ENCODE data around the gene HAUS8.

DNA sequence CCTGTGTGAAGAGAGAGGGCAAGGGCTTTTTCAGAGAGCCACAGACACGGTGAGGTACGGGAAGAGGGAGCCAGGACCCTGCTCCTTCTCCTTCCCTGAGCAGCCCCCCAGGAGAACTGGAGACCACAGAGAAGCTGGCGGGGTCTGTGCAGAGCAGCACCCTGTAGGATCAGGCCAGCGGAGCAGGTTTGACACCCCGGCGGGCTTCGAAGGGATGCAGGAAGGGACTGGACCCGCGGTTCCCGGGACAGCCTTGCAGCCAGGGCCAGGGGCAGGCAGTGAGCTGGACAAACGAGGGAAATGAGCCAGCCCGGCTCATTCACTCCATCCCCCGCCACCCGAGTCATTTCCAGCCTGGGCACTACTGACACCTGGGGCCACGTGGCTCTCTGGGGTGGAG, 70.9 kb downstream of the HAUS8 start:
- no peak for TF ChIP-seq EZH2 (optimal IDR thresholded peaks at IDR 0.05; ENCODE audit: low read depth, low read length)
- TF ChIP-seq, protein P1, sequence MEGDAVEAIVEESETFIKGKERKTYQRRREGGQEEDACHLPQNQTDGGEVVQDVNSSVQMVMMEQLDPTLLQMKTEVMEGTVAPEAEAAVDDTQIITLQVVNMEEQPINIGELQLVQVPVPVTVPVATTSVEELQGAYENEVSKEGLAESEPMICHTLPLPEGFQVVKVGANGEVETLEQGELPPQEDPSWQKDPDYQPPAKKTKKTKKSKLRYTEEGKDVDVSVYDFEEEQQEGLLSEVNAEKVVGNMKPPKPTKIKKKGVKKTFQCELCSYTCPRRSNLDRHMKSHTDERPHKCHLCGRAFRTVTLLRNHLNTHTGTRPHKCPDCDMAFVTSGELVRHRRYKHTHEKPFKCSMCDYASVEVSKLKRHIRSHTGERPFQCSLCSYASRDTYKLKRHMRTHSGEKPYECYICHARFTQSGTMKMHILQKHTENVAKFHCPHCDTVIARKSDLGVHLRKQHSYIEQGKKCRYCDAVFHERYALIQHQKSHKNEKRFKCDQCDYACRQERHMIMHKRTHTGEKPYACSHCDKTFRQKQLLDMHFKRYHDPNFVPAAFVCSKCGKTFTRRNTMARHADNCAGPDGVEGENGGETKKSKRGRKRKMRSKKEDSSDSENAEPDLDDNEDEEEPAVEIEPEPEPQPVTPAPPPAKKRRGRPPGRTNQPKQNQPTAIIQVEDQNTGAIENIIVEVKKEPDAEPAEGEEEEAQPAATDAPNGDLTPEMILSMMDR (IDR thresholded peaks at IDR 0.05; ENCODE audit: low read length) = no peak
- no peak for TF ChIP-seq EZH2phosphoT487 (IDR thresholded peaks at IDR 0.05; ENCODE audit: low read length)

Measured in MM.1S (cell line).